GM18502 (cell line): ENCODE data around the gene MRAP.
"Not testable (repeated sequence)": the region's sequence is repeated elsewhere in the genome, so short reads cannot be mapped to it uniquely, and the experiment has no call there.

Experiments used
- ATAC-seq: cut with Tn5 transposase; IDR thresholded peaks from one replicate; pipeline ENCODE4 v1.9.1; 2021; ENCODE audit warnings: mild to moderate bottlenecking; ENCODE audit not compliant: unreplicated experiment, poor library complexity

MRAP gene

GRCh38 chr21:32298148-32298559 lies 501 bp upstream of the MRAP start:
- ATAC-seq: no peak

- no peak for ATAC-seq
Observed at GRCh38 chr21:32299695-32300094, 1.0 kb downstream of the MRAP start.

- ATAC-seq: no peak
Observed at GRCh38 chr21:32300117-32300681, 1.5 kb downstream of the MRAP start.

GRCh38 chr21:32301596-32301995 lies 2.9 kb downstream of the MRAP start:
- ATAC-seq: no peak

GRCh38 chr21:32302560-32302959 lies 3.9 kb downstream of the MRAP start:
- ATAC-seq: no peak

GRCh38 chr21:32303385-32303784 lies 4.7 kb downstream of the MRAP start:
- ATAC-seq: no peak

- no peak for ATAC-seq
Observed at GRCh38 chr21:32304998-32305397, 6.3 kb downstream of the MRAP start.

GRCh38 chr21:32306021-32306780 lies 7.5 kb downstream of the MRAP start:
- ATAC-seq: no peak

- no peak for ATAC-seq
Observed at GRCh38 chr21:32307706-32308105, 9.1 kb downstream of the MRAP start.

GRCh38 chr21:32308696-32309095 lies 10.0 kb downstream of the MRAP start:
- ATAC-seq: no peak

- ATAC-seq: no peak
Observed at GRCh38 chr21:32309906-32310460, 11.3 kb downstream of the MRAP start.

- not testable (repeated sequence) for ATAC-seq
Observed at GRCh38 chr21:32310976-32311375, 12.3 kb downstream of the MRAP start.

- ATAC-seq: no peak
Observed at GRCh38 chr21:32311621-32312020, 13.0 kb downstream of the MRAP start.

GRCh38 chr21:32312326-32312725 lies 13.7 kb downstream of the MRAP start:
- no peak for ATAC-seq

GRCh38 chr21:32312976-32313375 lies 14.3 kb downstream of the MRAP start:
- ATAC-seq: no peak

GRCh38 chr21:32314806-32315205 lies 16.2 kb downstream of the MRAP start:
- ATAC-seq: no peak

- no peak for ATAC-seq
Observed at GRCh38 chr21:32315511-32316281, 17.0 kb downstream of the MRAP start.

GRCh38 chr21:32316361-32317215 lies 17.9 kb downstream of the MRAP start:
- ATAC-seq: no peak

GRCh38 chr21:32317726-32318125 lies 19.1 kb downstream of the MRAP start:
- ATAC-seq: no peak

- ATAC-seq: no peak
Observed at GRCh38 chr21:32319012-32319411, 20.4 kb downstream of the MRAP start.
